Nephron progenitor cell (in vitro differentiated cells): Measurements from ENCODE around the gene FAM20A.

Experiments
- DNase-seq: peaks from one replicate; pipeline ENCODE4 v3.0.0; 2021
- H3K27ac Mint-ChIP-seq: 2 replicates; pipeline ENCODE4 v1.8.0; 2021; ENCODE audit warnings: mild to moderate bottlenecking, moderate library complexity, mixed read lengths
- H3K27me3 Mint-ChIP-seq: 2 replicates; pipeline ENCODE4 v1.8.0; 2021; ENCODE audit warnings: mild to moderate bottlenecking, low read depth, mixed read lengths; ENCODE audit not compliant: poor library complexity
- H3K36me3 Mint-ChIP-seq: 2 replicates; pipeline ENCODE4 v1.8.0; 2021; ENCODE audit warnings: low read depth, mixed read lengths
- H3K4me1 Mint-ChIP-seq: 2 replicates; pipeline ENCODE4 v1.8.0; 2021; ENCODE audit warnings: mixed read lengths
- H3K4me3 Mint-ChIP-seq: 2 replicates; pipeline ENCODE4 v1.8.0; 2021; ENCODE audit warnings: mild to moderate bottlenecking, moderate library complexity, mixed read lengths
- H3K9me3 Mint-ChIP-seq: 2 replicates; pipeline ENCODE4 v1.8.0; 2021; ENCODE audit warnings: mild to moderate bottlenecking, moderate library complexity, mixed read lengths
- TF ChIP-seq, protein P1 (sequence below): fragments of 200-600 bp; sonication (generic); IDR thresholded peaks from 2 replicates; pipeline ENCODE4 v1.5.0; 2021; ENCODE audit warnings: antibody characterized with exemption

Gene FAM20A

GRCh38 chr17:68559316-68559715 lies 41.9 kb downstream of the FAM20A start:
- Mint-ChIP-seq H3K9me3 (no peaks in the 10 kb centered on the region), H3K27ac (no peak overlapping the region), H3K27me3 (peaks cover 13% of the 10 kb centered on the region), H3K4me1 (peaks cover 22% of the 10 kb centered on the region), H3K36me3 (no peaks in the 10 kb centered on the region), H3K4me3 (no peak overlapping the region)
- no peak for DNase-seq
- TF ChIP-seq, protein P1, sequence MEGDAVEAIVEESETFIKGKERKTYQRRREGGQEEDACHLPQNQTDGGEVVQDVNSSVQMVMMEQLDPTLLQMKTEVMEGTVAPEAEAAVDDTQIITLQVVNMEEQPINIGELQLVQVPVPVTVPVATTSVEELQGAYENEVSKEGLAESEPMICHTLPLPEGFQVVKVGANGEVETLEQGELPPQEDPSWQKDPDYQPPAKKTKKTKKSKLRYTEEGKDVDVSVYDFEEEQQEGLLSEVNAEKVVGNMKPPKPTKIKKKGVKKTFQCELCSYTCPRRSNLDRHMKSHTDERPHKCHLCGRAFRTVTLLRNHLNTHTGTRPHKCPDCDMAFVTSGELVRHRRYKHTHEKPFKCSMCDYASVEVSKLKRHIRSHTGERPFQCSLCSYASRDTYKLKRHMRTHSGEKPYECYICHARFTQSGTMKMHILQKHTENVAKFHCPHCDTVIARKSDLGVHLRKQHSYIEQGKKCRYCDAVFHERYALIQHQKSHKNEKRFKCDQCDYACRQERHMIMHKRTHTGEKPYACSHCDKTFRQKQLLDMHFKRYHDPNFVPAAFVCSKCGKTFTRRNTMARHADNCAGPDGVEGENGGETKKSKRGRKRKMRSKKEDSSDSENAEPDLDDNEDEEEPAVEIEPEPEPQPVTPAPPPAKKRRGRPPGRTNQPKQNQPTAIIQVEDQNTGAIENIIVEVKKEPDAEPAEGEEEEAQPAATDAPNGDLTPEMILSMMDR: no peak

GRCh38 chr17:68556551-68556950 lies 44.6 kb downstream of the FAM20A start:
- DNase-seq: no peak
- TF ChIP-seq, protein P1: no peak
- Mint-ChIP-seq H3K4me1 (peaks cover 22% of the 10 kb centered on the region), H3K27ac (no peak overlapping the region), H3K9me3 (peaks cover 4% of the 10 kb centered on the region), H3K36me3 (peaks cover 5% of the 10 kb centered on the region), H3K27me3 (peaks cover 12% of the 10 kb centered on the region), H3K4me3 (no peak overlapping the region)

DNA sequence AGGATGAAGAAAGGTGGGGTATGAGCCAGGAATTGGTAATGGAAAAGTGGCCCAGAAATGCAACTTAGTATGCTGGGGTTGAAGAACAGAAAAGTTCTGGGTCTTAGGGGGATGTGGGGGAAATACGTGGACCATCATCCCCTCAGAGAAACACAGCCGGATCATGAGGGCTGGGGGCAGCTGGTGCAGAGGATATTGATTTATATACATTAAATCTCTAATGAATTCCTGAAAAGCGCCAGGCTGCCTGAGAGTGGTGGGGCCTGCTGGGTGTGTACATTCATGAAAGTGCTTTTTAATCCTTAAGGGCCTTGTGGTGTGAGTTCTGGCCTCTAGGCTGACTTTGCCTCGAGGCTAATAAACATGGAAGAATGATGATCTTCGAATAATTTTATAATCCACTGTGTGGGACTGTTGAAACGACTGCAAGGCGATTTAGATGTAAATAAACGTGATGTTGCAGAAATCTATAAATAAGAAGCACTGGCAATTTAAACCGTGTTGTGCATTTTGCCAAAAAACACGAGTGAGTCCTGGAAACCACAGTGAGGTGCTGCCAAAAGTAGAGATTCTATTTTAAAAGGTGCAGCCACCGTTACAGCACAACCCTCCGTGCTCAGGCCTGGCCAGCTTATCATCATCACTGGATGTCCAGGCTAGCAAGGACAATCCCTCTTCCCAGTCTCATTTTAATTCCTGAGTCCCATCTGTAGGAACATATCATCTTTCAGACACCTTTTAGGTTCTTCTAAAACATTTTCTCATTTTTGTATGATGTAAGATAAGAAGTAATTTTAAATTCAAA lies 56.9 kb downstream of the FAM20A start:
- Mint-ChIP-seq H3K9me3 (peaks cover 16% of the 10 kb centered on the region), H3K4me1 (no peaks in the 10 kb centered on the region), H3K36me3 (peaks cover 45% of the 10 kb centered on the region), H3K27ac (no peak overlapping the region), H3K4me3 (no peak overlapping the region), H3K27me3 (no peaks in the 10 kb centered on the region)
- DNase-seq: no peak
- TF ChIP-seq, protein P1: no peak

DNA sequence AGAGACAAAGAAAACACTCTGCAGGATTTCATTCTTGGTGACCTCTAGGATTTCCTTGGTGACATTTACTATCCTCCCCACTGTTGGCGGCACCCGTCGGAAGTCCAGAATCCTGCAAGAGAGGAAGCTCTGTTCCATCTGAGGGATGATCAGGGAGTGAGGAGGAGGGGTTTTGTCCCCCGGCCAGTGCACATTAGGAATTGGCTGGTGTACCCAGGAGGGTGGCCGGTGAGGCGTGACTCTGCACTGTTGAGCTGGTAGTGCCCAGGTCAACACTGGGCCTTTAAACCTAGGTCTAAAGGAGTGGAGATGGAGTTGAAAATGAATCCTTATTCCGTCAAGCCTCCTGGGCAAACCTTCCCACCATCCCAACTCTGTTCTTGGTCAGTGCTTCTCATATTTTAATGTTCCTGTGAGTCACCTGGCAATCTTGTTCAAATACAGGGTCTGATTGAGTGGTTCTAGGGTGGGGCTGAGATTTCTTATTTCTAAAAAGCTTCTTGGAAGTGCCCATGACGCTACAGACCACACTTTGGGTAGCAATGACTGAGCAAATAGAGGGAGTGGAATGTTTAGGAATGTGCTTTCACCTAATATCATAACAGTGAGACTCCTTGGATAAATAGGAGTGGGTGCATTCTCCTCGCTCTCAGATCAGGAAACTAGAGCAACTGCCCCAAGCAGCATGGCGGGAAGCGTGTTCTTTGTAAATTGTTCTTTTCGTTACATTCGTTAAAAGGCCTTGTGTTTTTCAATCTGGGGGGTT lies 58.3 kb downstream of the FAM20A start:
- peaks cover 49% of the 10 kb centered on the region for H3K36me3 Mint-ChIP-seq
- H3K9me3 Mint-ChIP-seq: peaks cover 15% of the 10 kb centered on the region
- no peak overlapping the region for H3K27ac Mint-ChIP-seq
- TF ChIP-seq, protein P1: no peak
- H3K4me3 Mint-ChIP-seq: no peak overlapping the region
- DNase-seq: no peak
- no peaks in the 10 kb centered on the region for H3K27me3 Mint-ChIP-seq
- H3K4me1 Mint-ChIP-seq: no peaks in the 10 kb centered on the region

- no peak for DNase-seq
- H3K27ac Mint-ChIP-seq: no peak overlapping the region
- H3K27me3 Mint-ChIP-seq: no peaks in the 10 kb centered on the region
- peaks cover 44% of the 10 kb centered on the region for H3K36me3 Mint-ChIP-seq
- no peak overlapping the region for H3K4me3 Mint-ChIP-seq
- peaks cover 7% of the 10 kb centered on the region for H3K9me3 Mint-ChIP-seq
- TF ChIP-seq, protein P1: no peak
- no peaks in the 10 kb centered on the region for H3K4me1 Mint-ChIP-seq
Observed at GRCh38 chr17:68541816-68542215, 59.4 kb downstream of the FAM20A start.
